ENCODE data around the gene KIF3B. TPM values are rescaled to one million over a fixed set of nuclear protein-coding genes. Genes with fewer than 3 reads are reported as not detected.

The KIF3B gene
- total RNA-seq, 1 donor from 2014 or later, result 37.0 TPM

GRCh38 chr20:32236048-32236533 is 41.4 kb upstream of the KIF3B start:
- TF ChIP-seq CTCF (IDR thresholded peaks at IDR 0.05; ENCODE audit: insufficient read depth, low read length, poor library complexity, severe bottlenecking), result no peak
- H3K36me3 ChIP-seq (ENCODE audit: control insufficient read depth, insufficient read depth, low read length), result peaks cover 2% of the 10 kb centered on the region

DNA sequence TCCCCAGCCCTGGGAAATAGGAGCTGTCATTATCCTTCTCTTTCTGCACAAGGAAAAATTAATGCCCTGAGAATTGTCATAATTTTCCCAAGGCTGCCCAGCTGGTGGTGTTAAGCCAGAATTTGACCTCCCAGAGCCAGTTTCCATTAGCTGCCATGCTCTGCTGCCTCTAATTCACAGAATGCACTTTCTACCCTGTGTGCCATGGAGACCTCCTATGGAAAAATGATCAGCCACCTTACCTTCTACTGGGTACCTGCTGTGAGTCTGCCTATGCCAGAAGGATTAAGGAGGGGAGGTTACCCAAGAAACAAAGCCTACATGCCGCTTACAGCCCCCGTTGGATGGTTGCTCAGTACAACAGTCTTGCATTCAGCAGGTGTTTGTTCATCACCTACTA is 40.6 kb upstream of the KIF3B start:
- H3K36me3 ChIP-seq (ENCODE audit: control insufficient read depth, insufficient read depth, low read length), result peaks cover 2% of the 10 kb centered on the region
- no peak for TF ChIP-seq CTCF (IDR thresholded peaks at IDR 0.05; ENCODE audit: insufficient read depth, low read length, poor library complexity, severe bottlenecking)
- DNase-seq (ENCODE audit: low read depth), result no peak

More at GRCh38 chr20:32236048-32236533, 41.4 kb upstream of the KIF3B start:
- Histone ChIP-seq H3K27me3 (ENCODE audit: control insufficient read depth, insufficient read depth, low read length) (no peaks in the 10 kb centered on the region), H3K4me3 (ENCODE audit: low read depth, low read length) (no peak overlapping the region)
- no peak for DNase-seq (ENCODE audit: low read depth)

GRCh38 chr20:32237419-32237818 is 40.0 kb upstream of the KIF3B start:
- H3K36me3 ChIP-seq (ENCODE audit: control insufficient read depth, insufficient read depth, low read length), result peaks cover 2% of the 10 kb centered on the region
- no peaks in the 10 kb centered on the region for H3K27me3 ChIP-seq (ENCODE audit: control insufficient read depth, insufficient read depth, low read length)
- no peak for DNase-seq (ENCODE audit: low read depth)
- no peak for TF ChIP-seq CTCF (IDR thresholded peaks at IDR 0.05; ENCODE audit: insufficient read depth, low read length, poor library complexity, severe bottlenecking)
- no peak overlapping the region for H3K4me3 ChIP-seq (ENCODE audit: low read depth, low read length)

More for the DNA sequence above, 40.6 kb upstream of the KIF3B start:
- no peak overlapping the region for H3K4me3 ChIP-seq (ENCODE audit: low read depth, low read length)
- H3K27me3 ChIP-seq (ENCODE audit: control insufficient read depth, insufficient read depth, low read length), result no peaks in the 10 kb centered on the region

DNA sequence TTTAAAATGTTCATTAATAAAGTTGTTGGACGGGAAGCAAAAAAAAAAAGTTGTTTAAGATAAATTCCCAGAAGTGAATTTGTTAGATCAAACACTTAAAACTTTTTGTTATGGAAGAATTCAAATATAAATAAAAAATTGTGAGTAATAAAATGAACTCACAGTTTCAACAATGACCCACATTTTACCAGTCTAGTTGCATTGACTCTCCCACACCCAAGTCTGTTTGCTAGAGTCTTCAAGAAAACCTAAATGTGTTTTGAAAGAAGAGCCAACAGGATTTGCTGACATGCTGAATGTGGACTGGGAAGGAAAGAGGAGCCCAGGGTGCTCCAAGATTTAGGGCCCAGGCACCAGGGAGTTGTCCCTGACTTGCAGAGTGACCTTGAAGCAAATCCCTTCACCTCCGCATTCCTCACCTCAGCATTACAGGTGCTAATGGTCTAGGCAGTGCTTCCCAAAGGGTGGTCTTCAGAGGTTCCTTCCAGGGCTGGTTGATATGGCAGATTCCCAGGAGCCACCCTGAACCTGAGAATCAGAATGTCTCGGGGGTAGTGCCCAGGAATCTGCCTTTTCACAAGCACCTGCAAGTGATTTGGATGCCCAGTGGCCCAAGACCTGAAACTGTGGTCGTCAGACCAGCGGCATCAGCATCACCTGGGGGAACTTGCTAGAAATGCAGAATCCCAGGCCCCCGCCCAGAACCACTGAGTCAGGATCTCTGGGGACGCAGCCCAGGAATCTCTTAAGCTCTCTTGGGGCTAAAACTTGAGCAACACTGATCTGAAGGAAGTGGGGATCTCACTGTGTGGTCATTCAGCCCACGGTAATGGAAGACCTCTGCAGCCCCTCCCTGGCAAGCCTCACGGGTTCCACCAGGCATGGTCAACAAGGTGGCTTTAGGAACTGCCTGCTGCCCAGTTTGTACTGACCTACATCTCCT is 38.7 kb upstream of the KIF3B start:
- Histone ChIP-seq H3K27me3 (ENCODE audit: control insufficient read depth, insufficient read depth, low read length) (no peaks in the 10 kb centered on the region), H3K36me3 (ENCODE audit: control insufficient read depth, insufficient read depth, low read length) (peaks cover 2% of the 10 kb centered on the region), H3K4me3 (ENCODE audit: low read depth, low read length) (no peak overlapping the region)
- no peak for DNase-seq (ENCODE audit: low read depth)
- TF ChIP-seq CTCF (IDR thresholded peaks at IDR 0.05; ENCODE audit: insufficient read depth, low read length, poor library complexity, severe bottlenecking), result no peak

GRCh38 chr20:32240205-32240604 is 37.2 kb upstream of the KIF3B start:
- peaks cover 2% of the 10 kb centered on the region for H3K36me3 ChIP-seq (ENCODE audit: control insufficient read depth, insufficient read depth, low read length)
- H3K27me3 ChIP-seq (ENCODE audit: control insufficient read depth, insufficient read depth, low read length), result no peaks in the 10 kb centered on the region
- no peak for DNase-seq (ENCODE audit: low read depth)
- no peak overlapping the region for H3K4me3 ChIP-seq (ENCODE audit: low read depth, low read length)
- TF ChIP-seq CTCF (IDR thresholded peaks at IDR 0.05; ENCODE audit: insufficient read depth, low read length, poor library complexity, severe bottlenecking), result peak; percentile 3

All from kidney epithelial cell (primary cell).